Psoas muscle (tissue), 8 donors: ENCODE measurements around the gene HOXB5. TPM values are rescaled to one million over a fixed set of nuclear protein-coding genes. Genes with fewer than 3 reads are reported as not detected.

Source experiments
- ATAC-seq, 4 donors: fragments of 200-7000 bp; cut with Tn5 transposase; one replicate each; pipeline ENCODE4 v1.9.1; 2020; ENCODE audit warnings: moderate library complexity in 3 of 4, mild to moderate bottlenecking in 2 of 4
- DNase-seq, 2 donors: peaks; one replicate each; pipeline ENCODE4 v3.0.0-alpha.2; 2020
- H3K27ac ChIP-seq: fragments of 200-600 bp; one replicate; pipeline ENCODE4 v1.8.0; 2022
- H3K27me3 ChIP-seq, 3 donors: fragments of 200-600 bp in 1 of 3; one replicate each; pipeline versions ENCODE4 v1.6.1 to v1.8.0; 2013 to 2022; ENCODE audit warnings: low read length in 2 of 3, mild to moderate bottlenecking in 2 of 3, moderate library complexity in 1 of 3; ENCODE audit not compliant: insufficient read depth in 3 of 3
- H3K36me3 ChIP-seq, 2 donors: fragments of 200-600 bp in 1 of 2; one replicate each; pipeline versions ENCODE4 v1.6.1 to v1.8.0; 2013 to 2022; ENCODE audit warnings: low read depth in 1 of 2, mild to moderate bottlenecking in 1 of 2, moderate library complexity in 1 of 2; ENCODE audit not compliant: insufficient read depth in 1 of 2
- H3K4me1 ChIP-seq: fragments of 200-600 bp; one replicate; pipeline ENCODE4 v1.8.0; 2022
- H3K4me3 ChIP-seq: fragments of 200-600 bp; one replicate; pipeline ENCODE4 v1.8.0; 2022; ENCODE audit warnings: mild to moderate bottlenecking
- H3K9me3 ChIP-seq: fragments of 200-600 bp; one replicate; pipeline ENCODE4 v1.8.0; 2022
- CTCF ChIP-seq: fragments of 200-600 bp; IDR thresholded peaks from one replicate; pipeline ENCODE4 v1.8.0; 2022; ENCODE audit warnings: antibody characterized with exemption
- WGBS, 3 donors: extraction: QIAGEN DNeasy Blood & Tissue Kit; methylation state at CpG; one replicate each; pipeline versions ENCODE4 v1.1.6 to v1.1.7; 2013; 5-methylcytosine and 5-hydroxymethylcytosine counted together
- intact Hi-C, 2 donors: fragments of 100-400 bp; cut with DNase I; formaldehyde crosslinking; loops; one replicate each; pipeline versions ENCODE4 v1.11.0 to v1.14.2; 2022
- polyA plus RNA-seq, 3 donors: library from polyadenylated mRNA; stranded (reverse); fragments of 200-250 nt; gene quantifications; one replicate each; pipeline ENCODE4 v1.2.3, GENCODE V29; 2013
- total RNA-seq, 4 donors: library from RNA; stranded (reverse); fragmentation: NEBNext Ultra II Directional in 2 of 4; extraction: Animal tissue kit (Norgen Biotek cat#: 25700) in 2 of 4; gene quantifications; one replicate each; pipeline versions ENCODE4 v1.2.1 to v1.2.4, GENCODE V29; 2021 to 2023
- donor health status: healthy with polysubstance abuse.
- donor health status: DM: no; HTN: no; CAD: no; lungs with moderate emphysema.
- donor health status: Bipolar disorder and iron deficiency.
- donor health status: healthy.
- donor health status: DM: yes; HTN: yes; CAD: no.
- donor health status: DM: no; HTN: no; CAD: no.
- donor health status: DM: no; HTN: no; CAD: no.
- donor health status: DM: yes; HTN: yes; CAD: no.

Gene HOXB5
- total and polyA plus RNA-seq, 7 donors, result 0.03 to 0.71 (median 0.20) TPM; not detected in 1

DNA sequence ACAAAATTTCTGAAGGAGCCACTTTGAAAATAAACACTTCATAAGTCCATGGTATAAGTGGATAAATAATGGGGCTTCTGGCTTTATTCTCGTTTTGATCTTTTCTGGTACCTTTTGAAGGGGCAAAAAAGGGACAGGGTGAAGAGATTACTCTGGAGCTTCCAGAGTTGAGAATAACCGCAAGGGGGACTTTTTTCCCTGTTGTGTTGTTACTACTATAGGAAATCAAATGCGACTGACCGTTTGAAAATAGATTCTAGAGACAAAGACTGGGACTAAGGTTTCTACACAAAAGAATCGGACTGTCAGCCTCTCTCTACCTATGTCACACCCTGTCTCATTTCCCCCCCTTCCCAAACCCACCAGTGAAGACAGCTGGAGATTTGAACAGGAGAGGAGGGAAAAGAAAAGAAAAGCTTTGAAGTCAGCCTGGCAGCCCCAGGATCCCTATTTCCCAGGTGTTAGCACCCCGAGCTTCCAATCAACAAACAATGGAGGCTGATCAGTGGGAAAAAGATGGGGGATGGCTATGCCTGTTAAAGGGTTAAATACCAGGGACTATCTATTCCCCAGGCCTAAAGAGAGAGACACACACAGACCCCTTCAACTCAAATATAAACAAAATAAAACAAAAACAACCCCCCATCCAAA lies 23.8 kb downstream of the HOXB5 start:
- no peaks in the 10 kb centered on the region for H3K4me1 ChIP-seq
- no peaks in the 10 kb centered on the region for H3K9me3 ChIP-seq
- peaks cover 4 to 66% (median 15%) of the 10 kb centered on the region in 3 donors for H3K27me3 ChIP-seq
- peak overlapping the region; percentile 19 for H3K4me3 ChIP-seq
- no peaks in the 10 kb centered on the region for H3K36me3 ChIP-seq
- intact Hi-C loops, result no loop called here
- peak overlapping the region; percentile 14 for H3K27ac ChIP-seq
- WGBS, 3 donors, result 54 to 64% (median 57%) methylated on average over 6 of the region's 6 CpGs
- DNase-seq (no peak), ATAC-seq (no peak)
- no peak for TF ChIP-seq CTCF

GRCh38 chr17:48569240-48569582 lies 24.4 kb downstream of the HOXB5 start:
- no peaks in the 10 kb centered on the region for H3K4me1 ChIP-seq
- DNase-seq (no peak), ATAC-seq (no peak)
- intact Hi-C loops, result no loop called here
- H3K9me3 ChIP-seq, result no peaks in the 10 kb centered on the region
- H3K4me3 ChIP-seq, result no peak overlapping the region
- no peaks in the 10 kb centered on the region for H3K36me3 ChIP-seq
- TF ChIP-seq CTCF, result no peak
- WGBS, 3 donors, result 20 to 46% (median 34%) methylated on average over 3 of the region's 3 CpGs
- H3K27ac ChIP-seq, result no peak overlapping the region
- peaks cover 4 to 64% (median 11%) of the 10 kb centered on the region in 3 donors for H3K27me3 ChIP-seq

GRCh38 chr17:48568499-48569239 lies 24.9 kb downstream of the HOXB5 start:
- Histone ChIP-seq H3K4me1 (no peaks in the 10 kb centered on the region), H3K27me3 (peaks cover 4 to 64% (median 10%) of the 10 kb centered on the region in 3 donors), H3K27ac (peak overlapping the region; percentile 18), H3K36me3 (no peaks in the 10 kb centered on the region), H3K9me3 (no peaks in the 10 kb centered on the region), H3K4me3 (peak overlapping the region; percentile 33)
- no peak for TF ChIP-seq CTCF
- ATAC-seq (no peak), DNase-seq (no peak)
- 31 to 38% (median 33%) methylated on average over 33 of the region's 33 CpGs for WGBS, 3 donors
- intact Hi-C loops, result no loop called here

DNA sequence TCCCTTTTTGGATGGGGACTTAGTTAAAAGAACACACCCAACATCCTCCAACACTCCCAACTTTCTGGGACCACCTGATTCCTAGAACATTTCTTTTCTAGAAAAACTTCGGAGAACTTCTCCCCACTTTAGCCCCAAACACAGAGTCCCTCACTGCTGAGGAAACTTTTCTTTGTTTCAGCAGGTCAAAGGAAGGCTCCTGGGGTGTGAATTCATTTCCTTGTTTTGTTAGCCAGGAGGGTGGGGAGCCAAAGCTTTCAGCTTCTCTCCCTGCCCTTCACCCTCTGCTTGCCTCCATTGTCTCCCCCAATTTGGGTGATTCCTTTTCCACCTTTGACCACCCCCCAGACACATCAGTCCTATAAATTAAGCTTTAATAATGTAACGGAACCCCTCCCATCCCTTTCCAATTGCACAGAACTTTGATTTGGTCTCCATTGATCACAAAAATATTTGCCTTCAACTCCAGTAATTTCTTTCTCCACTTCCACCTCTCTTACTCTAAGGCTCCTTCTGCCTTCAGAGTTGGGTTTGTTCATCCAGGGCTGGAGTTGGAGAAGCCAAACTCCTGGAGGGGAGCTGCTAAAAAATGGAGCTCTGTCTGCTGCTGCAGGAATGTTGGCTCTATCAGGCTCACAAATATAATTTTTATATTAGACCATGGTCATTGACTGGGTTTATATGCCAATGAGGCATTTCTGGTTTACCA lies 25.8 kb downstream of the HOXB5 start:
- Histone ChIP-seq H3K27me3 (peaks cover 4 to 59% (median 16%) of the 10 kb centered on the region in 3 donors), H3K4me1 (no peaks in the 10 kb centered on the region), H3K9me3 (no peaks in the 10 kb centered on the region), H3K4me3 (no peak overlapping the region), H3K36me3 (no peaks in the 10 kb centered on the region), H3K27ac (peak overlapping the region; percentile 18)
- ATAC-seq (no peak), DNase-seq (no peak)
- no peak for TF ChIP-seq CTCF
- intact Hi-C loops, result no loop called here
- 72 to 84% (median 75%) methylated on average over 2 of the region's 2 CpGs for WGBS, 3 donors
